HCT116 (cell line): ENCODE results near the gene BEST4. TPM values are rescaled to one million over a fixed set of nuclear protein-coding genes. Genes with fewer than 3 reads are reported as not detected.

Source experiments
- ATAC-seq: fragments of 200-7000 bp; cut with Tn5 transposase; 2 replicates; pipeline ENCODE4 v1.9.1; 2020; ENCODE audit warnings: mild to moderate bottlenecking, moderate library complexity
- BruUV-seq: library from RNA; stranded (reverse); fragments of 400-500 nt; replicated peaks from 2 replicates; lab custom pipeline; 2021; lab: Mats Ljungman, UMichigan
- CTCF ChIA-PET: fragments of 300-600 bp; sonication (Branson Sonifier 250); formaldehyde crosslinking; loops from one replicate; lab custom pipeline; 2021; ENCODE audit warnings: antibody characterized with exemption; lab: Charles Lee
- POLR2A ChIA-PET: fragments of 300-600, 350-600 bp; sonication (Branson Sonifier 250); formaldehyde crosslinking; loops from one replicate; lab custom pipeline; 2021; ENCODE audit warnings: antibody characterized with exemption; lab: Charles Lee
- RAD21 ChIA-PET, 2 experiments: fragments of 300-600 bp; sonication (Branson Sonifier 250); formaldehyde crosslinking; loops; one replicate each; lab custom pipeline; 2023; ENCODE audit warnings: low total read pairs in 2 of 2; ENCODE audit not compliant: uncharacterized antibody in 2 of 2, unreplicated experiment in 2 of 2, low non-redundant PET in 1 of 2; lab: Charles Lee
- DNase-seq: peaks from one replicate; pipeline ENCODE4 v3.0.0-alpha.2; 2010; ENCODE audit warnings: low read depth, low spot score
- H2AFZ ChIP-seq: fragments of 200-600 bp; shearing (Covaris generic), sonication (generic); 2 replicates; pipeline ENCODE4 v1.6.1; 2017; ENCODE audit warnings: low read depth, mixed run types, mixed read lengths, antibody characterized with exemption, low read length; ENCODE audit not compliant: poor library complexity, severe bottlenecking
- H3K27ac ChIP-seq: 2 replicates; pipeline ENCODE4 v1.5.1; 2012; ENCODE audit warnings: low read depth, low read length
- H3K27me3 ChIP-seq: fragments of 200-600 bp; sonication (generic); 2 replicates; pipeline ENCODE4 v1.6.1; 2016; ENCODE audit warnings: mixed run types, low read length, mixed read lengths; ENCODE audit not compliant: insufficient read depth
- H3K36me3 ChIP-seq, 2 experiments: fragments of 200-500 bp in 1 of 2; fragments of 200-600 bp in 1 of 2; sonication (Bioruptor generic) in 1 of 2; sonication (generic) in 1 of 2; 2 replicates each; pipeline versions ENCODE4 v1.5.1 to v1.6.1; 2014 to 2016; ENCODE audit warnings: low read length in 2 of 2, inconsistent platforms in 1 of 2, mixed read lengths in 1 of 2, mixed run types in 1 of 2; ENCODE audit not compliant: insufficient read depth in 2 of 2, control insufficient read depth in 1 of 2
- H3K4me1 ChIP-seq, 2 experiments: fragments of 200-600 bp in 1 of 2; sonication (generic) in 1 of 2; 2 replicates each; pipeline versions ENCODE4 v1.5.1 to v1.6.1; 2012 to 2017; ENCODE audit warnings: low read length in 2 of 2, inconsistent platforms in 1 of 2, mild to moderate bottlenecking in 1 of 2, mixed read lengths in 1 of 2, mixed run types in 1 of 2, moderate library complexity in 1 of 2; ENCODE audit not compliant: insufficient read depth in 2 of 2, control insufficient read depth in 1 of 2
- H3K4me2 ChIP-seq: fragments of 200-600 bp; sonication (generic); 2 replicates; pipeline ENCODE4 v1.6.1; 2017; ENCODE audit warnings: mixed run types, low read length, mixed read lengths
- H3K4me3 ChIP-seq, 2 experiments: fragments of 200-600 bp in 1 of 2; sonication (generic) in 1 of 2; replicated peaks in 1 of 2; 2 replicates each; pipeline ENCODE4 v1.5.1; 2011 to 2016; ENCODE audit warnings: low read length in 2 of 2, control low read depth in 1 of 2, low read depth in 1 of 2, mild to moderate bottlenecking in 1 of 2, mixed read lengths in 1 of 2, mixed run types in 1 of 2
- H3K79me2 ChIP-seq: fragments of 200-600 bp; sonication (generic); 2 replicates; pipeline ENCODE4 v1.6.1; 2017; ENCODE audit warnings: mild to moderate bottlenecking, mixed run types, low read length, moderate library complexity, mixed read lengths; ENCODE audit not compliant: insufficient read depth
- H3K9ac ChIP-seq: fragments of 200-600 bp; sonication (generic); 2 replicates; pipeline ENCODE4 v1.6.1; 2016; ENCODE audit warnings: low read length, mixed read lengths
- H3K9me2 ChIP-seq: fragments of 200-600 bp; sonication (generic), shearing (Covaris generic); 2 replicates; pipeline ENCODE4 v1.6.1; 2017; ENCODE audit warnings: mixed run types, mild to moderate bottlenecking, moderate library complexity; ENCODE audit not compliant: insufficient read depth
- H3K9me3 ChIP-seq, 2 experiments: fragments of 200-500 bp in 1 of 2; fragments of 200-600 bp in 1 of 2; sonication (Bioruptor generic) in 1 of 2; sonication (generic) in 1 of 2; 2 replicates each; pipeline ENCODE4 v1.6.1; 2014 to 2017; ENCODE audit warnings: low read length in 2 of 2, mixed read lengths in 2 of 2, inconsistent platforms in 1 of 2, low read depth in 1 of 2, mild to moderate bottlenecking in 1 of 2, mixed run types in 1 of 2, moderate library complexity in 1 of 2; ENCODE audit not compliant: control insufficient read depth in 1 of 2, insufficient read depth in 1 of 2
- H4K20me1 ChIP-seq: fragments of 200-600 bp; sonication (generic), shearing (Covaris generic); 2 replicates; pipeline ENCODE4 v1.6.1; 2017; ENCODE audit warnings: mixed run types, mild to moderate bottlenecking, moderate library complexity; ENCODE audit not compliant: insufficient read depth
- CEBPB ChIP-seq: IDR thresholded peaks from 2 replicates; pipeline ENCODE4 v1.6.1; 2012; ENCODE audit warnings: low read depth
- EGR1 ChIP-seq: IDR thresholded peaks from 2 replicates; pipeline ENCODE4 v1.6.1; 2012; ENCODE audit warnings: low read depth
- ELF1 ChIP-seq: IDR thresholded peaks from 2 replicates; pipeline ENCODE4 v1.6.1; 2012; ENCODE audit warnings: low read depth, borderline replicate concordance
- POLR2A ChIP-seq: IDR thresholded peaks from 2 replicates; pipeline ENCODE4 v1.7.0; 2011; ENCODE audit warnings: borderline replicate concordance; ENCODE audit not compliant: insufficient read depth, insufficient read length; ENCODE audit errors: extremely low read depth
- POLR2AphosphoS5 ChIP-seq: IDR thresholded peaks from 2 replicates; pipeline ENCODE4 v1.6.1; 2011; ENCODE audit warnings: mild to moderate bottlenecking, low read depth, low read length, moderate library complexity
- SP1 ChIP-seq: IDR thresholded peaks from 2 replicates; pipeline ENCODE4 v1.6.1; 2012; ENCODE audit warnings: low read depth
- TCF7L2 ChIP-seq: IDR thresholded peaks from 2 replicates; pipeline ENCODE4 v1.7.0; 2011; ENCODE audit warnings: borderline replicate concordance, inconsistent platforms; ENCODE audit not compliant: insufficient read depth, insufficient read length; ENCODE audit errors: extremely low read depth
- YY1 ChIP-seq: IDR thresholded peaks from 2 replicates; pipeline ENCODE4 v1.6.1; 2011; ENCODE audit warnings: low read length, low read depth, moderate library complexity, mild to moderate bottlenecking; ENCODE audit not compliant: insufficient replicate concordance; ENCODE audit errors: extremely low read depth
- ZFX ChIP-seq: fragments of 450-650 bp; IDR thresholded peaks from 2 replicates; pipeline ENCODE4 v1.6.1; 2017
- intact Hi-C: fragments of 100-400 bp; cut with micrococcal nuclease; formaldehyde crosslinking; loops from 2 replicates; pipeline ENCODE4 v1.10.0; 2022
- total RNA-seq: library from RNA; stranded (reverse); gene quantifications from one replicate; pipeline ENCODE4 v1.2.1, GENCODE V29; 2021; ENCODE audit not compliant: unreplicated experiment

The BEST4 gene
- total RNA-seq, 1 experiment from 2014 or later: 0.52 TPM

GRCh38 chr1:44807364-44808062 is 19.5 kb upstream of the BEST4 start:
- peaks cover 58 to 95% of the 10 kb centered on the region in 2 experiments for H3K4me1 ChIP-seq
- H3K9ac ChIP-seq: peak overlapping the region; percentile 73
- RAD21 ChIA-PET: no interaction called here
- BruUV-seq: TSS peak; percentile 7
- no peak overlapping the region for H2AFZ ChIP-seq
- no peak for TF ChIP-seq SP1
- TF ChIP-seq POLR2AphosphoS5: peak; percentile 61; the same call in 1 of the 2 replicates
- TF ChIP-seq TCF7L2: peak; percentile 62
- TF ChIP-seq EGR1: no peak
- TF ChIP-seq ELF1: no peak
- TF ChIP-seq POLR2A: peak; percentile 58
- peak overlapping the region; percentile 98 for H3K27ac ChIP-seq
- H3K9me2 ChIP-seq: no peaks in the 10 kb centered on the region
- peak overlapping the region; percentile 30 to 32 for H3K4me3 ChIP-seq
- DNase-seq: peak; percentile 98
- no peaks in the 10 kb centered on the region for H4K20me1 ChIP-seq
- peaks cover 29% of the 10 kb centered on the region for H3K79me2 ChIP-seq
- CTCF ChIA-PET: interaction anchor here (1.0 to 2.3 kb wide), 2 partner anchors 8 to 12 kb away, joined by 3 to 10 read pairs; partner anchors contain the start of gene PLK3
- peaks cover 3 to 39% of the 10 kb centered on the region in 2 experiments; a peak in 3 of 4 replicates for H3K36me3 ChIP-seq
- H3K9me3 ChIP-seq: no peaks in the 10 kb centered on the region
- POLR2A ChIA-PET: interaction anchor here (0.6 to 8.0 kb wide), 11 partner anchors 8 to 714 kb away, joined by 3 to 200 read pairs (median 8); partner anchors contain the start of genes BEST4, HECTD3, PLK3 and PRDX1
- intact Hi-C loops: no loop called here
- no peaks in the 10 kb centered on the region for H3K27me3 ChIP-seq
- peak; percentile 74 for ATAC-seq
- H3K4me2 ChIP-seq: peak overlapping the region; percentile 68

- Histone ChIP-seq H3K4me3 (peak within 1 kb of the TSS; percentile 30 to 32), H3K4me1 (peaks cover 59 to 98% of the 10 kb centered on the region in 2 experiments), H2AFZ (no peak within 1 kb of the TSS), H4K20me1 (no peaks in the 10 kb centered on the region), H3K27me3 (no peaks in the 10 kb centered on the region), H3K9me2 (no peaks in the 10 kb centered on the region), H3K9ac (peak within 1 kb of the TSS; percentile 73), H3K27ac (peak within 1 kb of the TSS; percentile 98), H3K9me3 (no peaks in the 10 kb centered on the region), H3K4me2 (peak within 1 kb of the TSS; percentile 68), H3K36me3 (peaks cover 3 to 45% of the 10 kb centered on the region in 2 experiments; a peak in 3 of 4 replicates), H3K79me2 (peaks cover 36% of the 10 kb centered on the region)
- BruUV-seq: TSS peak; percentile 93
- ATAC-seq: peak; percentile 7
- RAD21 ChIA-PET: no interaction called here
- CTCF ChIA-PET: no interaction called here
- intact Hi-C loops: no loop called here
- TF ChIP-seq ZFX (0 out of 2 replicates have a peak, but pooled peaks have one; percentile 16), POLR2AphosphoS5 (peak; percentile 70; the same call in 1 of the 2 replicates), CEBPB (no peak), YY1 (peak; percentile 74)
- POLR2A ChIA-PET: interaction anchor here (0.6 to 8.0 kb wide), 9 partner anchors 8 to 715 kb away, joined by 3 to 200 read pairs (median 8); partner anchors contain the start of genes BEST4, HECTD3, PRDX1 and RNU5D-1
- DNase-seq: no peak
Observed at GRCh38 chr1:44806704-44807363, 18.9 kb upstream of the BEST4 start, which contains the start of gene DYNLT4. DYNLT4 (minus strand) TSS chr1:44807351; CDS start chr1:44806668, 683 bp downstream.
